MM.1S (cell line): ENCODE measurements around the gene CD8B.
"Not testable (repeated sequence)": the region's sequence is repeated elsewhere in the genome, so short reads cannot be mapped to it uniquely, and the experiment has no call there.

ENCODE experiments used
- CTCF ChIP-seq: fragments of 300-600 bp; sonication (generic); IDR thresholded peaks from 2 replicates; pipeline ENCODE4 v1.5.1; 2016; ENCODE audit warnings: antibody characterized with exemption, low read length, mixed read lengths
- EZH2 ChIP-seq: fragments of 300-600 bp; sonication (generic); optimal IDR thresholded peaks from 2 replicates; pipeline ENCODE3; 2017; ENCODE audit warnings: low read depth, mild to moderate bottlenecking, antibody characterized with exemption, low read length, mixed read lengths

- not testable (repeated sequence) for TF ChIP-seq CTCF, EZH2
These were observed 21.7 kb downstream of the CD8B start for GRCh38 chr2:86839871-86840548.
